NT2/D1 (cell line): ENCODE measurements around the gene ACVR1C.

Experiments
- DNase-seq: peaks from one replicate; pipeline ENCODE4 v3.0.0-alpha.2; 2011; ENCODE audit warnings: low read depth, low spot score
- H3K27me3 ChIP-seq: 2 replicates; pipeline ENCODE4 v1.6.0; 2011; ENCODE audit warnings: mild to moderate bottlenecking; ENCODE audit not compliant: insufficient read length, insufficient read depth
- H3K36me3 ChIP-seq: 2 replicates; pipeline ENCODE4 v1.6.1; 2011; ENCODE audit warnings: mild to moderate bottlenecking, low read length, mixed read lengths; ENCODE audit not compliant: insufficient read depth, insufficient read length
- H3K4me1 ChIP-seq: 2 replicates; pipeline ENCODE4 v1.5.1; 2011; ENCODE audit not compliant: insufficient read depth, insufficient read length
- H3K4me3 ChIP-seq: 2 replicates; pipeline ENCODE4 v1.5.1; 2011; ENCODE audit warnings: low read depth; ENCODE audit not compliant: insufficient read length
- H3K9ac ChIP-seq: 2 replicates; pipeline ENCODE4 v1.6.0; 2011; ENCODE audit warnings: low read depth; ENCODE audit not compliant: insufficient read length
- H3K9me3 ChIP-seq: 2 replicates; pipeline ENCODE4 v1.5.1; 2011; ENCODE audit warnings: mild to moderate bottlenecking, low read length; ENCODE audit not compliant: insufficient read depth
- SUZ12 ChIP-seq: IDR thresholded peaks from 2 replicates; pipeline ENCODE4 v1.6.1; 2011; ENCODE audit not compliant: insufficient read length, insufficient read depth; ENCODE audit errors: extremely low read depth
- YY1 ChIP-seq: IDR thresholded peaks from 2 replicates; pipeline ENCODE4 v1.6.1; 2011; ENCODE audit not compliant: insufficient read length, insufficient read depth
- ZNF274 ChIP-seq: IDR thresholded peaks from 2 replicates; pipeline ENCODE4 v1.6.1; 2011; ENCODE audit warnings: mild to moderate bottlenecking, low read depth, low read length

Gene ACVR1C

GRCh38 chr2:157603198-157603597 is 25.5 kb downstream of the ACVR1C start:
- H3K9me3 ChIP-seq = no peaks in the 10 kb centered on the region
- no peak overlapping the region for H3K4me3 ChIP-seq
- no peaks in the 10 kb centered on the region for H3K36me3 ChIP-seq
- no peaks in the 10 kb centered on the region for H3K27me3 ChIP-seq
- DNase-seq = no peak
- H3K9ac ChIP-seq = no peak overlapping the region
- H3K4me1 ChIP-seq = no peaks in the 10 kb centered on the region
- TF ChIP-seq YY1 (no peak), ZNF274 (no peak), SUZ12 (no peak)

GRCh38 chr2:157601807-157602206 is 26.9 kb downstream of the ACVR1C start:
- TF ChIP-seq SUZ12 (no peak), YY1 (no peak), ZNF274 (no peak)
- Histone ChIP-seq H3K4me1 (no peaks in the 10 kb centered on the region), H3K27me3 (peaks cover 5% of the 10 kb centered on the region)

GRCh38 chr2:157596992-157597681 is 31.5 kb downstream of the ACVR1C start:
- no peak overlapping the region for H3K4me3 ChIP-seq
- TF ChIP-seq ZNF274 (no peak), SUZ12 (no peak), YY1 (no peak)
- no peaks in the 10 kb centered on the region for H3K36me3 ChIP-seq
- H3K9me3 ChIP-seq = no peaks in the 10 kb centered on the region
- peaks cover 7% of the 10 kb centered on the region for H3K27me3 ChIP-seq
- peak; percentile 6 for DNase-seq
- H3K9ac ChIP-seq = no peak overlapping the region
- no peaks in the 10 kb centered on the region for H3K4me1 ChIP-seq

More at GRCh38 chr2:157601807-157602206, 26.9 kb downstream of the ACVR1C start:
- no peaks in the 10 kb centered on the region for H3K36me3 ChIP-seq
- no peaks in the 10 kb centered on the region for H3K9me3 ChIP-seq
- no peak overlapping the region for H3K4me3 ChIP-seq
- no peak overlapping the region for H3K9ac ChIP-seq
- no peak for DNase-seq

GRCh38 chr2:157593411-157593810 is 35.3 kb downstream of the ACVR1C start:
- H3K9me3 ChIP-seq = no peaks in the 10 kb centered on the region
- peaks cover 7% of the 10 kb centered on the region for H3K27me3 ChIP-seq
- no peaks in the 10 kb centered on the region for H3K4me1 ChIP-seq
- no peak overlapping the region for H3K4me3 ChIP-seq
- no peaks in the 10 kb centered on the region for H3K36me3 ChIP-seq
- TF ChIP-seq SUZ12 (no peak), ZNF274 (no peak), YY1 (no peak)
- DNase-seq = no peak
- H3K9ac ChIP-seq = no peak overlapping the region

GRCh38 chr2:157592948-157593347 is 35.7 kb downstream of the ACVR1C start:
- Histone ChIP-seq H3K4me3 (no peak overlapping the region), H3K36me3 (no peaks in the 10 kb centered on the region), H3K27me3 (peaks cover 7% of the 10 kb centered on the region), H3K4me1 (no peaks in the 10 kb centered on the region), H3K9ac (no peak overlapping the region), H3K9me3 (no peaks in the 10 kb centered on the region)
- no peak for TF ChIP-seq SUZ12
- DNase-seq = no peak

GRCh38 chr2:157592374-157592773 is 36.3 kb downstream of the ACVR1C start:
- Histone ChIP-seq H3K4me3 (no peak overlapping the region), H3K36me3 (no peaks in the 10 kb centered on the region), H3K9ac (no peak overlapping the region), H3K9me3 (no peaks in the 10 kb centered on the region), H3K27me3 (peaks cover 7% of the 10 kb centered on the region), H3K4me1 (no peaks in the 10 kb centered on the region)
- DNase-seq = no peak
- no peak for TF ChIP-seq SUZ12
- no peak for TF ChIP-seq YY1
- no peak for TF ChIP-seq ZNF274

- TF ChIP-seq SUZ12 = no peak
- TF ChIP-seq ZNF274 = no peak
- TF ChIP-seq YY1 = no peak
- Histone ChIP-seq H3K4me3 (no peak overlapping the region), H3K4me1 (no peaks in the 10 kb centered on the region), H3K27me3 (no peaks in the 10 kb centered on the region), H3K36me3 (no peaks in the 10 kb centered on the region), H3K9ac (no peak overlapping the region), H3K9me3 (no peaks in the 10 kb centered on the region)
- DNase-seq = no peak
Observed at GRCh38 chr2:157587576-157587975, 41.1 kb downstream of the ACVR1C start.
